ENCODE results near the gene KCTD12. TPM values are rescaled to one million over a fixed set of nuclear protein-coding genes. Genes with fewer than 3 reads are reported as not detected.

KCTD12 gene
- total RNA-seq, 2 donors from 2014 or later = 6.7 to 8.3 TPM

DNA sequence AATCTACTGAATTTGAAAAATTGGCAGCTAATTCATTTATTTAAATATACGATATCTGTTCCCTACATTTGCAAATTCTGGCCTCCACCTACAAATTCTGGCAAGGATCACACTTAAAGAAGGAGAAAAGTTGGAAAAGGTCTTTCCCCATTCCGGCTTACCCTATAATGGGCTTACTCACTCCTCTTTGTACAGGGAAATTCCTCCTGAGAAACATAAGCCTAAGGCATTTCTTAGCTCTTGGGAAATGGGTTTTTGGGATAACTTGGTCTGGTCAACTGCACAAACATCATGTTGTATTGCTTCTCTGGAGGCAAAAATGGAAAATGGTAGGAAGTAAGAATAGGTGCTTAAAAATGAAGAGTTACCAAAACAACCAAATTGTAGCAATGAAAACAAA is 25.5 kb downstream of the KCTD12 start:
- Mint-ChIP-seq H3K4me3 (no peak overlapping the region), H3K27ac (no peak overlapping the region), H3K27me3 (peaks cover 7% of the 10 kb centered on the region), H3K36me3 (ENCODE audit: low read depth) (no peaks in the 10 kb centered on the region), H3K9me3 (peaks cover 4% of the 10 kb centered on the region), H3K4me1 (no peaks in the 10 kb centered on the region)
- no peak for ATAC-seq (replicated peaks)

DNA sequence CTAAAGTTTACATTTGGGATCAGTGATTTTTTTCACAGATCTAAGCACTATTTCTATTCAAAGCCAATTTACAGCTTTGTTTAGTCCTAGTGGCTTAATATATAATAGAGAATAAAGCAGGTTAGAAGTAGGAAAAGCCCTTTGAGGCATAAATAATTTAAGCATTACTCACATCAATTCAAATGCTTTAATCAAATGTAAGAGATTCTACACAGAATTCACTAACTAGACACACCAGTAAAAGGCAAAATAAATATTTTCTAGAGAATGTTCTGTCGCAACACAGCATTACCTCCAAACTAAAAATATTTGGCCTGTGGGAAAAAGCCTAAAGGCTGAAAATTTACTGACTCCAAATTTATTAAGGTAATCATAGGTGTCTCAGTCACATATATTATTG is 31.3 kb downstream of the KCTD12 start:
- peaks cover 4% of the 10 kb centered on the region for H3K9me3 Mint-ChIP-seq
- H3K27ac Mint-ChIP-seq = no peak overlapping the region
- H3K4me1 Mint-ChIP-seq = no peaks in the 10 kb centered on the region
- no peaks in the 10 kb centered on the region for H3K36me3 Mint-ChIP-seq (ENCODE audit: low read depth)
- no peak overlapping the region for H3K4me3 Mint-ChIP-seq
- no peak for ATAC-seq (replicated peaks)
- H3K27me3 Mint-ChIP-seq = no peaks in the 10 kb centered on the region

DNA sequence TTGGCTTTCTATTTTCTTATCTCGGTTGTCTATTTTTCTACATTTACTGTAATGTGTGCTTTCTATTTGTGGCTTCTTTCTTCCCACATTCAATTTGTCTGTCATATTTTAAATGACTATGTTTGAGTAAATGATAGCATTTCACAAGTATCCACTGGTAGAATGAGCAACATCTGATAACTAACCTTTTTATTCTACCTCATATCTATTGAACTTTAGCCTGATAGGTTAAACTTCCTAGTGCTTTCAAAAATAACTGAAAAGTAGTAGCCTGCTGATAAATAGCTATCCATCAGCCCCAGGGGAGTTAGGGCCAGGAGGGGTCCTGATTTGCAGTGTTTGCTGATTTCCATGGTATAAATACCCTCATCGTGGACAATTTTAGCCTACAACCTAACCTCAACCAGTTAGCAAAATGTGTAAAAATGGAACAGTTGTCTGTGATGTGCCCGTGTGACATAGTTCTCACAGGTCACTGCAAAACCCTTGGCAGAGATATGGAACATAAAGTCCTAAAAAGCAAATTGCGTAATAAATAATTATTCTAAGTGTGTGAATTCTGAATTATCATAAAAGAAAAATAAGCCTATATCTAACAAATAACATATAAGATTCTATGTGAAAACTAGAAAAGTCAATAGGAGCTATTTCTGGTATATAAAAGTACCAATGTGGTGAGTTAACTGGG is 32.1 kb downstream of the KCTD12 start:
- Mint-ChIP-seq H3K27me3 (peaks cover 4% of the 10 kb centered on the region), H3K27ac (no peak overlapping the region), H3K4me1 (no peaks in the 10 kb centered on the region), H3K9me3 (peaks cover 4% of the 10 kb centered on the region), H3K36me3 (ENCODE audit: low read depth) (no peaks in the 10 kb centered on the region), H3K4me3 (no peak overlapping the region)
- no peak for ATAC-seq (replicated peaks)

DNA sequence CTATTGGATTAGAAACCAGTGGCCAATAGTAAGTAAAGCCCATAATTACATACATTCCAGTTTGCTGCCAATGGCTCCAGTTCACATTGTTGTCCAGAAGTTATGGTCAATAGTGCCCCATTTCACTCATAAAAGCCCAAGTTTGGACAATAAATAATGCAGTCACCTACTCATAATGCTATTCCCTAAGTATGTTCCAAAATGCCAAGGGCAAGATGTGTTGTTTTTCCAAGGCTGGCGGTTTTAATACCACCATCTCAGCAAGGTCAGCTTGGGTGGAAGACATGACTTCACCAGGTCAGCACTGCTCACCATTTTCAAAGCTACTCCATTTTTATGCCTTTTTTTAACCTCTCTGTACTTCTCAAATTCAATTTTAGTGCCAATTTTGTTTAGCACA is 32.7 kb downstream of the KCTD12 start:
- H3K9me3 Mint-ChIP-seq = peaks cover 4% of the 10 kb centered on the region
- H3K27me3 Mint-ChIP-seq = peaks cover 4% of the 10 kb centered on the region
- no peaks in the 10 kb centered on the region for H3K36me3 Mint-ChIP-seq (ENCODE audit: low read depth)
- H3K4me3 Mint-ChIP-seq = no peak overlapping the region
- H3K27ac Mint-ChIP-seq = no peak overlapping the region
- no peaks in the 10 kb centered on the region for H3K4me1 Mint-ChIP-seq
- no peak for ATAC-seq (replicated peaks)

DNA sequence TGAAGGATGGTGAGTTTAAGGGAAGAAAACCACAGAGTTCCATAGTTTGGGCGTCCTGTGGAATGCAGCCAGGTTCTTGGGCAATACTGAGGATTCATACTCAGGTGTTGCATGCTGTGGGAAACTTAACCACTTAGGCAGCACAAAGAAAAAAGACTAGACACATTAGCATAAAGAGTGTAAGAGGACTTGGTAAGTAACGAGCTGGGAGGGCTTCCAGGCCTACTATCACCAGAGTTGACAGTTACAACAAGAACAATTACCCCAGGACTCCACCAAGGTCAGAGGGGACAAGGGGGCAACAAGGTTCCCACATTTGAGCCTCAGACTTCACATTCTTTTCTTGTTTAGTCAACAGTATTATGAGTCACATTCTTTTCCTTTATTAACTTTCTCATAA is 33.2 kb downstream of the KCTD12 start:
- no peak overlapping the region for H3K27ac Mint-ChIP-seq
- no peaks in the 10 kb centered on the region for H3K4me1 Mint-ChIP-seq
- peaks cover 4% of the 10 kb centered on the region for H3K9me3 Mint-ChIP-seq
- peaks cover 4% of the 10 kb centered on the region for H3K27me3 Mint-ChIP-seq
- no peak overlapping the region for H3K4me3 Mint-ChIP-seq
- no peak for ATAC-seq (replicated peaks)
- no peaks in the 10 kb centered on the region for H3K36me3 Mint-ChIP-seq (ENCODE audit: low read depth)

DNA sequence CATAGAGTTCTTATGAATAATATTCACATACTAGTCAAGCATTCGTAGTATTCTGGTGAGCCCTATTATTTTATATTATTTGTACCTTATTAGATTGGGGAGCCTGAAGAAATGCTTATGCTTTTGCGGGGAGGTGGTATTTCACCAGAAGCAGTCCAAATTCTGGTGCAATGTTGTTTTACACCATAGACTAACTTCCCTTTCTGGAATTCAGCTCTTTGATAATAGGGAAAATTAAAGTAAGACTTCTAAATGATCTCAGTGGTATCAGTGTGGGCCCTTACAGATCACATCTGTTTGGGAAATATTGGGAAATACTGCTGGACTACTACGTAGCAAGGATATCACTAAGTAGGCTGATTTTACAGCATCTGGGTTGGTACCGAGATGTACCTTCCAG is 34.2 kb downstream of the KCTD12 start:
- no peak for ATAC-seq (replicated peaks)
- Mint-ChIP-seq H3K36me3 (ENCODE audit: low read depth) (no peaks in the 10 kb centered on the region), H3K4me1 (no peaks in the 10 kb centered on the region), H3K27me3 (peaks cover 4% of the 10 kb centered on the region), H3K4me3 (no peak overlapping the region), H3K27ac (no peak overlapping the region), H3K9me3 (peaks cover 4% of the 10 kb centered on the region)

DNA sequence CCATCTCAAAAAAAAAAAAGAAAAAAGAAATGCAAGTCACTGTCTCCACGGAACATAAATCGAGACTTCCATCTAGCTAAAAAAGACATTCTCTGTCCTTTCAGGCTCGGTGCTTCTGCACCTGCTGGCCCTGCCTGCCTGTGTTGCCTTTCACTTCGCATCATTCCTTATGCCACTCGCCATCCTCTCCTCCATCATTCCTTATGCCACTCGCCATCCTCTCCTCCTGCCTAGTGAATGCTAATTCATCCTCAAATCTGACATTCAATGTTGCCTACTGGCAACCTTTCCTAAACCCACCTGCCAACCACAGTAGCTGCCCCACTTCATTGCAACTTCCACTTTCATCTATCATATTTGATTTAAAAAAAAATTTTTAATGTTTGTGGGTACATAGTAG is 36.7 kb downstream of the KCTD12 start:
- H3K27me3 Mint-ChIP-seq = peaks cover 4% of the 10 kb centered on the region
- H3K4me1 Mint-ChIP-seq = no peaks in the 10 kb centered on the region
- no peak overlapping the region for H3K27ac Mint-ChIP-seq
- H3K9me3 Mint-ChIP-seq = no peaks in the 10 kb centered on the region
- H3K4me3 Mint-ChIP-seq = no peak overlapping the region
- H3K36me3 Mint-ChIP-seq (ENCODE audit: low read depth) = no peaks in the 10 kb centered on the region
- no peak for ATAC-seq (replicated peaks)

DNA sequence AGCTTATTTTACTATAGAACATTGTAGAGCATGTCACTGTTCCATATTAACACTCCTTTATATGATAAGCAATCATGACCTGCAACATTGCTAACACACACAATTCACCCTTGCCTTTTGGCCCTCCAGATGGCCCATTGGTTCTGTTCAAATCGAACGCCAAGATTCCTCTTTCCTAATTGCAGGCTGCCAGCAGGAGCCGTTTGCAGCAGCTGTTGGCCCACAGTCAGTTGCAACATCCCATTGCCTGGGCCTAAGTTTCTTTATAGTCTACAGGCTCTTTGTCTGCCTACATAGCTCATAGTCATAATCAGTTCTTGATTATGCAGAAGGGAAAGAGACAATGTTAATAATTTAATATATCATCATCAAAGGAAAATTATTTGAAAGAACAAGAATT is 37.6 kb downstream of the KCTD12 start:
- peaks cover 4% of the 10 kb centered on the region for H3K27me3 Mint-ChIP-seq
- no peak for ATAC-seq (replicated peaks)
- no peaks in the 10 kb centered on the region for H3K36me3 Mint-ChIP-seq (ENCODE audit: low read depth)
- no peaks in the 10 kb centered on the region for H3K9me3 Mint-ChIP-seq
- H3K27ac Mint-ChIP-seq = no peak overlapping the region
- no peaks in the 10 kb centered on the region for H3K4me1 Mint-ChIP-seq
- H3K4me3 Mint-ChIP-seq = no peak overlapping the region

DNA sequence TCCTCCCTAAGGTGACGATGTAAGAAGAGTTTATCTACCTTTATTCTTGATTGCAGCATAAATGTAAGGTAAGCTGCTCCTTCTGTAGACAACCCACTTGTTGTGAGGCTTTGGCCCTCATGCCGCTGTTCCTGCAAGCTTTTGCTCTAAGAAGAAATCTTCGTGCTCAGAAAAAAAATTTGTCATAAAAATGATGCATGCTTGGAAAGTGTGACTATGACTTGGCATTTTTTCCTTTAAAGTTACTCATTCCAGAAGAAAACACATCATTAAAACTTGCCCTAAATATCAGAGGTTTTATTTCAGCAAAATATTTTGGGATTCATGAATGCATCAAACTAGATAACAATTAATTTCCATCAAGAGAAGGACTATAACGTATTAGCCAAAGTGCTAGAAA is 39.8 kb downstream of the KCTD12 start:
- no peak for ATAC-seq (replicated peaks)
- H3K4me3 Mint-ChIP-seq = no peak overlapping the region
- no peak overlapping the region for H3K27ac Mint-ChIP-seq
- peaks cover 5% of the 10 kb centered on the region for H3K9me3 Mint-ChIP-seq
- no peaks in the 10 kb centered on the region for H3K36me3 Mint-ChIP-seq (ENCODE audit: low read depth)
- H3K27me3 Mint-ChIP-seq = peaks cover 10% of the 10 kb centered on the region
- H3K4me1 Mint-ChIP-seq = no peaks in the 10 kb centered on the region

DNA sequence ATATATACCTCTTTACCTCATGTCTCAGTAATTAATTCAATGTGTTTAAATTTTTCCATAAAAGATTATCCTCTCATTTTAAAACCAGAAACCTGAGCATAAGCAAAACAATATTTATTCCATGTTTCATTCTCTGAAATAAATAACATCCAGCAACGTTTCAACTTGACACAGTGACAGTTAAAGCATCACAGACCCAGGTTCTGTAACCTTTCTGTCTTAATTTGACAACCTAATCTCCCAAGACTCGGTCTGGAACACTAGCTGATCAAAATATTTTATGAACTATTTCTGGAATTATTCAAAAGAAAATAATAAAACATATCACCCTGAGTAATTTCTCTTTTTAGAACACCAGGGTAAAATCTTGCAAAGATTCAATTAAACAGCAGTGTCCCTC is 40.3 kb downstream of the KCTD12 start:
- no peak for ATAC-seq (replicated peaks)
- Mint-ChIP-seq H3K36me3 (ENCODE audit: low read depth) (no peaks in the 10 kb centered on the region), H3K4me1 (no peaks in the 10 kb centered on the region), H3K27me3 (peaks cover 10% of the 10 kb centered on the region), H3K27ac (no peak overlapping the region), H3K4me3 (no peak overlapping the region), H3K9me3 (peaks cover 5% of the 10 kb centered on the region)

DNA sequence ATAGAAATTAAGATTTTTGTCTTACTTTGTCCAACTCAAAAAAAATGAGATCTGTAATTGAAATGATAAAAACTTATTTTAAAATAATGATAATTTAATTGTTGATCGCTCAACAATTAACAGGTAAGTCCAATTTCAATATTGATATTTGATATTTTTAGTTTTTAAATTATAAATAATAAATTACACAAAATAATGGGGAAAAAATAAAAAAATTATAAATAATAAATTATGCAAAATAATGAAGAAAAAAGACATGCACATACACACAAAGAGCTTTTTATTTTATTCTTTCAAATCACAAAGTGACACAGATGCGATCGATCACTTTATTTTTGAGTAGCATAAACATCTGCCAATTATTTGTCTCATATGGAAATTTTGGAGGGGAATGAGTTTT is 40.8 kb downstream of the KCTD12 start:
- Mint-ChIP-seq H3K9me3 (peaks cover 5% of the 10 kb centered on the region), H3K4me3 (no peak overlapping the region), H3K36me3 (ENCODE audit: low read depth) (no peaks in the 10 kb centered on the region), H3K4me1 (no peaks in the 10 kb centered on the region), H3K27ac (no peak overlapping the region), H3K27me3 (peaks cover 10% of the 10 kb centered on the region)
- ATAC-seq (replicated peaks) = no peak

DNA sequence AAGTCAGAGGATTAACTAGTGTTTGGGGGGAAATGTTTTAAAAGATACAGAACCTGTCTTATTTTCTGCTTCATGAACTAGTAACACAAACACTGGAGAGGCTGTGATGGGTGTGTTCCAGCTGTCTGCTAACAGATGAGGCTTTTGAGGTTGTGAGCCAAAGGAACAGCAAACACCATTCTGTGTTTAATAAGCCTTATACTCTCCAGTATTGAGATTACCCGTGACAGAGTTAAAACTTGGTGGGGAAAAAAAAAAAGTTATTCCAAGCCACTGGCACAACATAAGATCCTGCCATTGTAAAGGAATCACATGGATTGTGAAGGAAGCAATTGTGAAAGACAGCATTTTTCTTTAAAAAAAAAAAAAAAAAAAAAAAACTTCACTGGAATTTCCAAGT is 48.4 kb downstream of the KCTD12 start:
- ATAC-seq (replicated peaks) = no peak
- H3K4me3 Mint-ChIP-seq = no peak overlapping the region
- no peaks in the 10 kb centered on the region for H3K4me1 Mint-ChIP-seq

DNA sequence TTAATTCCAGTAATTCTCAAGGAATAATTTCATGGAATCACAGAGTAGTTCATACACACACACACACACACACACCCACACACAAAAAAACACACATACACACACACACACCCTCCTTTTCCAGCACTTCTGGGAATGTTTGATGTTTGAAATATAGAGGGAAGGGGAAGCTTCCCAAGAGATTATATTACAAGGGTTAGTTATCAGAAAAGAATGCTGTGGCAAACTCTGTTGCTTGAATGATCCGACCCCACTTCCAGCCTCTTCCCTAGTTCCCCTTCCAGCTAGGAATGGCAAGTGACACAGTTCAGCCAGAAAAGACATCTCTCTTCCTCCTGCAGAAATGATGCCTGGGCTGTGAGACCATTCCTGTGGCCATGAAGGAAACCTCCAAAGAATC is 49.9 kb downstream of the KCTD12 start:
- H3K27ac Mint-ChIP-seq = no peak overlapping the region
- H3K9me3 Mint-ChIP-seq = no peaks in the 10 kb centered on the region
- H3K36me3 Mint-ChIP-seq (ENCODE audit: low read depth) = no peaks in the 10 kb centered on the region
- ATAC-seq (replicated peaks) = no peak
- no peak overlapping the region for H3K4me3 Mint-ChIP-seq
- H3K27me3 Mint-ChIP-seq = peaks cover 18% of the 10 kb centered on the region
- H3K4me1 Mint-ChIP-seq = no peaks in the 10 kb centered on the region

More for the DNA sequence above, 48.4 kb downstream of the KCTD12 start:
- Mint-ChIP-seq H3K36me3 (ENCODE audit: low read depth) (no peaks in the 10 kb centered on the region), H3K9me3 (peaks cover 5% of the 10 kb centered on the region), H3K27ac (no peak overlapping the region), H3K27me3 (peaks cover 20% of the 10 kb centered on the region)

DNA sequence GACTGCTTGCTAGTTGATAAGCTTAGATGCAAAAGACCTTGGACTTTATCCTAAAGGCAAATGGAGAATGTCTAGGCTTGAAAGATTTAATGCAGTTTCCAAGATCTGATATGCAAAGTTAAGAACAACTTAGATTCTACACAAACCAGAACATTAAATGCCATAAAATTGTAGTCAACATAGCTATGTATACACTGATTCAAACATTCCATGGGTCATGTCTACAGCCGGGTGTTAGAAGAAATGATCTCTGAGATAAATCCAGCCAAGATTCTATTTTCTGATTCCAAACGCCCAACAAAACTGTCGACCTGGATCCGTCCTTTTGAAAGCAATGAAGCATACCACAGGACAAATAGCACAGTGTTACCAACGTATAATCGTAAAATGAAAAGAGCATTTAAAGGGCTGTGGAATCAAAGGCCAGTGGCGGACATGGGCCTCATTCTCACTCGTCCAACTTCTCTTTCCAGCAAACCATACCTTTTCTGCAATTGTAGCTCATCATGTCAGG is 52.7 kb downstream of the KCTD12 start:
- peaks cover 3% of the 10 kb centered on the region for H3K4me1 Mint-ChIP-seq
- H3K27me3 Mint-ChIP-seq = peaks cover 11% of the 10 kb centered on the region
- H3K27ac Mint-ChIP-seq = no peak overlapping the region
- ATAC-seq (replicated peaks) = no peak
- H3K4me3 Mint-ChIP-seq = no peak overlapping the region
- H3K36me3 Mint-ChIP-seq (ENCODE audit: low read depth) = no peaks in the 10 kb centered on the region
- no peaks in the 10 kb centered on the region for H3K9me3 Mint-ChIP-seq

DNA sequence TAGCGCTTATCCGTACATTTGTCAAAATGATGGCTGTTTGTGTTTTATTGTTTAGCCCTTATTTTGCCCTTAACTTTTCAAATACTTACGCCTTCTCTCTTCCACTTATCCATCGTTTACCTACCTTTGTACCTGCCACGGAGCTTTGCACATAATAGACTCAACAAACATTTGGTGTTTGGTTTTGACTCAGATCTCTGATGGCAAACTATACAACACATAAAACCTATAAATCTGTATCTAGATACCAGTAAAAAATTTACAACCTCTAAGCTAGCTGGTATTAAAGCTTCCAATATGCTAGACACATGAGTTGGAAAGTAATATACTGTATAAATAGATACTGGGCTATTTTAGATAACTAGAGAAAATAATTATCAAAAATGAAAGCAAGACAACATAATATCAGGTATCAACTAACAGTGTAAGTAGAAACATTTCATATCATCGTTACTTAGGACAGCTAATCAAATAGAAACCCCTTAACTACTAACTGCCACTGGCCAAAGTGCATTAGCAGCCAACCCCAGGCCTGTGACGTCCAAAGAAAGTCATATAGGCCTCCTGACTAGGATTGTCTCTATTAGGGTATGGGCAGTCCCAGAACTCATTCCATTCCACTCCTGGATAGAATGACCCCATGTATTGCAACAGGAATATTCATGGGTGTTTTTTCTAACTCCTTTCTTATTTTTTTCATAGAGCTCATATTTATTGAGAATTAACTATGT is 53.8 kb downstream of the KCTD12 start:
- Mint-ChIP-seq H3K27ac (no peak overlapping the region), H3K4me1 (peaks cover 6% of the 10 kb centered on the region), H3K36me3 (ENCODE audit: low read depth) (no peaks in the 10 kb centered on the region), H3K4me3 (no peak overlapping the region), H3K9me3 (no peaks in the 10 kb centered on the region), H3K27me3 (peaks cover 11% of the 10 kb centered on the region)
- no peak for ATAC-seq (replicated peaks)

All from activated T-helper 17 cell treated with anti-CD3 and anti-CD28 coated beads, Interleukin-2, amount 50 U/mL, for 72 hours (primary cell).